Stimulated activated CD8-positive, alpha-beta memory T cell treated with anti-CD3 and anti-CD28 coated beads, Interleukin-2, amount 100 ng/mL, for 1 hour (primary cell): Measurements from ENCODE around the gene CCDC83.

ENCODE experiments used
- DNase-seq, 2 donors: peaks; one replicate each; pipeline ENCODE4 v3.0.0-alpha.2; 2020; ENCODE audit warnings: low read depth in 2 of 2

The CCDC83 gene

GRCh38 chr11:85855341-85855656 lies at the start of gene CCDC83:
Gene CCDC83 (plus strand): TSS chr11:85855383. CDS start chr11:85865124, 9,741 bp downstream.
- DNase-seq, result no peak

- DNase-seq, result no peak
Measured at GRCh38 chr11:85805387-85805786, 49.8 kb upstream of the CCDC83 start.

- DNase-seq, result no peak
Measured at GRCh38 chr11:85806016-85806415, 49.2 kb upstream of the CCDC83 start.

GRCh38 chr11:85806876-85807275 lies 48.3 kb upstream of the CCDC83 start:
- DNase-seq, result no peak

GRCh38 chr11:85809191-85809590 lies 46.0 kb upstream of the CCDC83 start:
- no peak for DNase-seq

GRCh38 chr11:85809863-85810262 lies 45.3 kb upstream of the CCDC83 start:
- peak in 1 of 2 donors; percentile 20 for DNase-seq

GRCh38 chr11:85810521-85810870 lies 44.7 kb upstream of the CCDC83 start:
- no peak for DNase-seq

GRCh38 chr11:85810871-85811611 lies 44.1 kb upstream of the CCDC83 start, which contains the start of gene SYTL2:
Gene SYTL2 (minus strand): TSS chr11:85811141. CDS start chr11:85757725, 53,416 bp downstream.
- peak; percentile 58 to 66 for DNase-seq

GRCh38 chr11:85811624-85812023 lies 43.6 kb upstream of the CCDC83 start:
- DNase-seq, result no peak

GRCh38 chr11:85813721-85814120 lies 41.5 kb upstream of the CCDC83 start:
- DNase-seq, result no peak

- no peak for DNase-seq
Measured at GRCh38 chr11:85815186-85815931, 39.8 kb upstream of the CCDC83 start.

GRCh38 chr11:85819441-85819840 lies 35.7 kb upstream of the CCDC83 start:
- no peak for DNase-seq

GRCh38 chr11:85821636-85822035 lies 33.5 kb upstream of the CCDC83 start:
- DNase-seq, result no peak

GRCh38 chr11:85822814-85823213 lies 32.4 kb upstream of the CCDC83 start:
- DNase-seq, result no peak

GRCh38 chr11:85823816-85824215 lies 31.4 kb upstream of the CCDC83 start:
- DNase-seq, result peak; percentile 24 to 35

- no peak for DNase-seq
Measured at GRCh38 chr11:85825616-85826015, 29.6 kb upstream of the CCDC83 start.

GRCh38 chr11:85826116-85826855 lies 28.9 kb upstream of the CCDC83 start:
- no peak for DNase-seq

- no peak for DNase-seq
Measured at GRCh38 chr11:85827748-85828639, 27.2 kb upstream of the CCDC83 start.

GRCh38 chr11:85828640-85828978 lies 26.6 kb upstream of the CCDC83 start:
- no peak for DNase-seq

- DNase-seq, result no peak
Measured at GRCh38 chr11:85829172-85829571, 26.0 kb upstream of the CCDC83 start.

GRCh38 chr11:85831050-85831449 lies 24.1 kb upstream of the CCDC83 start:
- no peak for DNase-seq

- DNase-seq, result no peak
Measured at GRCh38 chr11:85835263-85835662, 19.9 kb upstream of the CCDC83 start.
